ENCODE data around the gene ZFYVE9.

- TF ChIP-seq CTCF (IDR thresholded peaks at IDR 0.05) (no peak), POLR2A (IDR thresholded peaks at IDR 0.05) (no peak)
Observed at GRCh38 chr1:52359676-52360594, 218.0 kb downstream of the ZFYVE9 start.

All from esophagus squamous epithelium (tissue), 4 donors.